Measurements from ENCODE around the gene TMA16.
"Not testable (repeated sequence)": the region's sequence is repeated elsewhere in the genome, so short reads cannot be mapped to it uniquely, and the experiment has no call there.

Gene TMA16

GRCh38 chr4:163494360-163495241 is at the start of gene TMA16:
TSS of gene TMA16 (plus strand) at chr4:163494690. CDS start at chr4:163494802, 112 bp downstream.
- DNase-seq = peak; percentile 74

- not testable (repeated sequence) for DNase-seq
Observed at GRCh38 chr4:163447023-163447422, 47.5 kb upstream of the TMA16 start.

- no peak for DNase-seq
Observed at GRCh38 chr4:163447481-163447880, 47.0 kb upstream of the TMA16 start.

GRCh38 chr4:163448540-163449203 is 45.8 kb upstream of the TMA16 start:
- peak; percentile 6 for DNase-seq

GRCh38 chr4:163462556-163462955 is 31.9 kb upstream of the TMA16 start:
- no peak for DNase-seq

GRCh38 chr4:163467082-163467770 is 27.3 kb upstream of the TMA16 start:
- DNase-seq = no peak

GRCh38 chr4:163470391-163470790 is 24.1 kb upstream of the TMA16 start:
- DNase-seq = no peak

- DNase-seq = no peak
Observed at GRCh38 chr4:163473130-163473529, 21.4 kb upstream of the TMA16 start.

- DNase-seq = no peak
Observed at GRCh38 chr4:163473576-163473975, 20.9 kb upstream of the TMA16 start, which contains the start of gene TKTL2. TSS of gene TKTL2 (minus strand) at chr4:163473754. CDS start at chr4:163473734, 20 bp downstream.

- no peak for DNase-seq
Observed at GRCh38 chr4:163474027-163474426, 20.5 kb upstream of the TMA16 start.

- DNase-seq = no peak
Observed at GRCh38 chr4:163476761-163477438, 17.6 kb upstream of the TMA16 start.

GRCh38 chr4:163482190-163482589 is 12.3 kb upstream of the TMA16 start:
- no peak for DNase-seq

- DNase-seq = no peak
Observed at GRCh38 chr4:163484906-163485305, 9.6 kb upstream of the TMA16 start.

GRCh38 chr4:163485589-163485988 is 8.9 kb upstream of the TMA16 start:
- DNase-seq = no peak

- DNase-seq = no peak
Observed at GRCh38 chr4:163486321-163486720, 8.2 kb upstream of the TMA16 start.

GRCh38 chr4:163489929-163490328 is 4.6 kb upstream of the TMA16 start:
- DNase-seq = no peak

GRCh38 chr4:163492951-163493504 is 1.5 kb upstream of the TMA16 start:
- no peak for DNase-seq

GRCh38 chr4:163493643-163494359 is 689 bp upstream of the TMA16 start:
- no peak for DNase-seq

- no peak for DNase-seq
Observed at GRCh38 chr4:163495900-163496299, 1.4 kb downstream of the TMA16 start.

- no peak for DNase-seq
Observed at GRCh38 chr4:163500586-163500985, 6.1 kb downstream of the TMA16 start.

GRCh38 chr4:163505374-163505773 is 10.9 kb downstream of the TMA16 start:
- no peak for DNase-seq

GRCh38 chr4:163515198-163515597 is 20.7 kb downstream of the TMA16 start:
- DNase-seq = no peak
